MM.1S (cell line): ENCODE measurements around the gene PKD1L1.

ENCODE experiments used
- CTCF ChIP-seq: fragments of 300-600 bp; sonication (generic); IDR thresholded peaks from 2 replicates; pipeline ENCODE4 v1.5.1; 2016; ENCODE audit warnings: antibody characterized with exemption, low read length, mixed read lengths
- EZH2 ChIP-seq: fragments of 300-600 bp; sonication (generic); optimal IDR thresholded peaks from 2 replicates; pipeline ENCODE3; 2017; ENCODE audit warnings: low read depth, mild to moderate bottlenecking, antibody characterized with exemption, low read length, mixed read lengths
- EZH2phosphoT487 ChIP-seq: fragments of 300-600 bp; sonication (generic); IDR thresholded peaks from 2 replicates; pipeline ENCODE4 v1.6.1; 2018; ENCODE audit warnings: antibody characterized with exemption, low read length

GRCh38 chr7:47954231-47954911 lies 6.1 kb upstream of the PKD1L1 start:
- TF ChIP-seq CTCF (no peak), EZH2 (no peak), EZH2phosphoT487 (no peak)
